ENCODE results near the gene BPI.
"Not testable (repeated sequence)": the region's sequence is repeated elsewhere in the genome, so short reads cannot be mapped to it uniquely, and the experiment has no call there.

BPI gene

GRCh38 chr20:38358556-38358955, 54.6 kb downstream of the BPI start:
- no peak for DNase-seq (ENCODE audit: low read depth, low spot score)

- DNase-seq (ENCODE audit: low read depth, low spot score): no peak
Observed at GRCh38 chr20:38363004-38363747, 59.2 kb downstream of the BPI start.

- DNase-seq (ENCODE audit: low read depth, low spot score): no peak
Observed at GRCh38 chr20:38369389-38369788, 65.4 kb downstream of the BPI start.

GRCh38 chr20:38372806-38373205, 68.8 kb downstream of the BPI start:
- DNase-seq (ENCODE audit: low read depth, low spot score): no peak

- DNase-seq (ENCODE audit: low read depth, low spot score): no peak
Observed at GRCh38 chr20:38373231-38373867, 69.4 kb downstream of the BPI start.

- DNase-seq (ENCODE audit: low read depth, low spot score): no peak
Observed at GRCh38 chr20:38373898-38374297, 69.9 kb downstream of the BPI start.

- DNase-seq (ENCODE audit: low read depth, low spot score): no peak
Observed at GRCh38 chr20:38377039-38377685, 73.2 kb downstream of the BPI start.

GRCh38 chr20:38377838-38378237, 73.9 kb downstream of the BPI start:
- DNase-seq (ENCODE audit: low read depth, low spot score): not testable (repeated sequence)

- no peak for DNase-seq (ENCODE audit: low read depth, low spot score)
Observed at GRCh38 chr20:38383147-38383546, 79.2 kb downstream of the BPI start.

- DNase-seq (ENCODE audit: low read depth, low spot score): no peak
Observed at GRCh38 chr20:38386004-38386403, 82.0 kb downstream of the BPI start.

- no peak for DNase-seq (ENCODE audit: low read depth, low spot score)
Observed at GRCh38 chr20:38386851-38387250, 82.9 kb downstream of the BPI start.
